Stimulated activated CD4-positive, alpha-beta T cell treated with anti-CD3 and anti-CD28 coated beads, Interleukin-1b, Interleukin-23, amount 100 ng/mL, for 4 hours (primary cell): ENCODE measurements around the gene PRB4.
"Not testable (repeated sequence)": the region's sequence is repeated elsewhere in the genome, so short reads cannot be mapped to it uniquely, and the experiment has no call there.

Source experiments
- DNase-seq, 2 donors: peaks; one replicate each; pipeline ENCODE4 v3.0.0-alpha.2; 2020; ENCODE audit warnings: low read depth in 2 of 2

Gene PRB4

GRCh38 chr12:11310336-11310735 is at the start of gene PRB4:
Gene PRB4, minus strand, starts transcription at chr12:11310436. Its CDS starts 38 bp downstream, at chr12:11310398.
- DNase-seq: no peak

- DNase-seq: not testable (repeated sequence)
These were observed 41.5 kb upstream of the PRB4 start for GRCh38 chr12:11351736-11352135.

- DNase-seq: no peak
These were observed 38.2 kb upstream of the PRB4 start for GRCh38 chr12:11348439-11348838.

GRCh38 chr12:11347810-11348209 is 37.6 kb upstream of the PRB4 start:
- no peak for DNase-seq

- no peak for DNase-seq
These were observed 34.3 kb upstream of the PRB4 start for GRCh38 chr12:11344500-11344899.

- no peak for DNase-seq
These were observed 14.2 kb upstream of the PRB4 start for GRCh38 chr12:11324426-11324825.

GRCh38 chr12:11321980-11322379 is 11.7 kb upstream of the PRB4 start:
- DNase-seq: no peak

- no peak for DNase-seq
These were observed 3.1 kb downstream of the PRB4 start for GRCh38 chr12:11307143-11307542.

GRCh38 chr12:11273449-11273848 is 36.8 kb downstream of the PRB4 start:
- no peak for DNase-seq

- DNase-seq: no peak
These were observed 40.6 kb downstream of the PRB4 start, which contains the start of gene PRB3 for GRCh38 chr12:11269607-11270006. Gene PRB3, minus strand, starts transcription at chr12:11269707. Its CDS starts 38 bp downstream, at chr12:11269669.

- no peak for DNase-seq
These were observed 45.7 kb downstream of the PRB4 start for GRCh38 chr12:11264501-11264900.
